HEK293 (cell line): ENCODE data around the gene PRR35.

Experiments
- EGR2 ChIP-seq: fragments of 450-650 bp; formaldehyde crosslinking; IDR thresholded peaks from 2 replicates; pipeline ENCODE4 v1.5.1; 2016; ENCODE audit warnings: low read depth, missing biosample characterization, missing genetic modification characterization
- GLIS1 ChIP-seq: fragments of 450-650 bp; formaldehyde crosslinking; IDR thresholded peaks from 2 replicates; pipeline ENCODE4 v1.5.1; 2016; ENCODE audit warnings: missing biosample characterization, missing genetic modification characterization
- HIC1 ChIP-seq: fragments of 450-650 bp; formaldehyde crosslinking; IDR thresholded peaks from 2 replicates; pipeline ENCODE4 v1.5.1; 2016; ENCODE audit warnings: missing biosample characterization, missing genetic modification characterization
- IKZF3 ChIP-seq: fragments of 450-650 bp; IDR thresholded peaks from 2 replicates; pipeline ENCODE4 v1.5.0; 2018; ENCODE audit warnings: missing biosample characterization, mild to moderate bottlenecking, missing genetic modification characterization, moderate library complexity
- KLF10 ChIP-seq: fragments of 450-650 bp; IDR thresholded peaks from 2 replicates; pipeline ENCODE4 v1.5.1; 2018; ENCODE audit warnings: missing biosample characterization, mild to moderate bottlenecking, missing genetic modification characterization
- KLF16 ChIP-seq: fragments of 450-650 bp; formaldehyde crosslinking; IDR thresholded peaks from 2 replicates; pipeline ENCODE4 v1.5.1; 2017; ENCODE audit warnings: missing biosample characterization, missing genetic modification characterization
- KLF8 ChIP-seq: fragments of 450-650 bp; formaldehyde crosslinking; IDR thresholded peaks from 2 replicates; pipeline ENCODE4 v1.5.1; 2016; ENCODE audit warnings: missing biosample characterization, missing genetic modification characterization
- OSR2 ChIP-seq: fragments of 450-650 bp; formaldehyde crosslinking; IDR thresholded peaks from 2 replicates; pipeline ENCODE4 v1.5.1; 2016; ENCODE audit warnings: missing biosample characterization, missing genetic modification characterization
- OVOL3 ChIP-seq: fragments of 450-650 bp; formaldehyde crosslinking; IDR thresholded peaks from 2 replicates; pipeline ENCODE4 v1.5.1; 2016; ENCODE audit warnings: missing biosample characterization, missing genetic modification characterization
- SP2 ChIP-seq: fragments of 450-650 bp; formaldehyde crosslinking; IDR thresholded peaks from 2 replicates; pipeline ENCODE4 v1.5.1; 2016; ENCODE audit warnings: missing biosample characterization, missing genetic modification characterization
- SP7 ChIP-seq: fragments of 450-650 bp; formaldehyde crosslinking; IDR thresholded peaks from 2 replicates; pipeline ENCODE4 v1.5.1; 2016; ENCODE audit warnings: missing biosample characterization, missing genetic modification characterization
- YY2 ChIP-seq: fragments of 450-650 bp; formaldehyde crosslinking; IDR thresholded peaks from 2 replicates; pipeline ENCODE4 v1.5.1; 2016; ENCODE audit warnings: missing biosample characterization, missing genetic modification characterization
- ZBTB17 ChIP-seq: fragments of 450-650 bp; formaldehyde crosslinking; IDR thresholded peaks from 2 replicates; pipeline ENCODE4 v1.5.1; 2016; ENCODE audit warnings: missing biosample characterization, missing genetic modification characterization
- ZBTB20 ChIP-seq: fragments of 450-650 bp; formaldehyde crosslinking; IDR thresholded peaks from 2 replicates; pipeline ENCODE4 v1.5.1; 2016; ENCODE audit warnings: missing biosample characterization, missing genetic modification characterization
- ZBTB21 ChIP-seq: fragments of 450-650 bp; formaldehyde crosslinking; IDR thresholded peaks from 2 replicates; pipeline ENCODE4 v1.5.1; 2017; ENCODE audit warnings: missing biosample characterization, missing genetic modification characterization
- ZEB2 ChIP-seq: fragments of 450-650 bp; formaldehyde crosslinking; IDR thresholded peaks from 2 replicates; pipeline ENCODE4 v1.5.1; 2016; ENCODE audit warnings: missing biosample characterization, missing genetic modification characterization
- ZFHX2 ChIP-seq: fragments of 450-650 bp; formaldehyde crosslinking; conservative IDR thresholded peaks from 2 replicates; pipeline ENCODE4 v1.5.1; 2016; ENCODE audit warnings: missing biosample characterization, missing genetic modification characterization
- ZNF10 ChIP-seq: fragments of 450-650 bp; formaldehyde crosslinking; IDR thresholded peaks from 2 replicates; pipeline ENCODE4 v1.5.1; 2017; ENCODE audit warnings: missing biosample characterization, missing genetic modification characterization
- ZNF138 ChIP-seq: fragments of 450-650 bp; formaldehyde crosslinking; IDR thresholded peaks from 2 replicates; pipeline ENCODE4 v1.5.1; 2016; ENCODE audit warnings: missing biosample characterization, missing genetic modification characterization, borderline replicate concordance
- ZNF140 ChIP-seq: fragments of 450-650 bp; formaldehyde crosslinking; IDR thresholded peaks from 2 replicates; pipeline ENCODE4 v1.5.1; 2016; ENCODE audit warnings: missing biosample characterization, missing genetic modification characterization
- ZNF146 ChIP-seq: fragments of 450-650 bp; formaldehyde crosslinking; IDR thresholded peaks from 2 replicates; pipeline ENCODE4 v1.5.1; 2016; ENCODE audit warnings: missing biosample characterization, missing genetic modification characterization
- ZNF155 ChIP-seq: fragments of 450-650 bp; formaldehyde crosslinking; IDR thresholded peaks from 2 replicates; pipeline ENCODE4 v1.5.1; 2016; ENCODE audit warnings: missing biosample characterization, missing genetic modification characterization
- ZNF174 ChIP-seq: fragments of 450-650 bp; formaldehyde crosslinking; IDR thresholded peaks from 2 replicates; pipeline ENCODE4 v1.5.0; 2017; ENCODE audit warnings: missing biosample characterization, mild to moderate bottlenecking, missing genetic modification characterization
- ZNF2 ChIP-seq: fragments of 450-650 bp; formaldehyde crosslinking; IDR thresholded peaks from 2 replicates; pipeline ENCODE4 v1.5.1; 2016; ENCODE audit warnings: missing biosample characterization, missing genetic modification characterization
- ZNF335 ChIP-seq: fragments of 450-650 bp; formaldehyde crosslinking; conservative IDR thresholded peaks from 2 replicates; pipeline ENCODE4 v1.5.1; 2016; ENCODE audit warnings: missing biosample characterization, missing genetic modification characterization
- ZNF366 ChIP-seq: fragments of 450-650 bp; formaldehyde crosslinking; conservative IDR thresholded peaks from 2 replicates; pipeline ENCODE4 v1.5.1; 2016; ENCODE audit warnings: missing biosample characterization, missing genetic modification characterization
- ZNF416 ChIP-seq: fragments of 450-650 bp; formaldehyde crosslinking; IDR thresholded peaks from 2 replicates; pipeline ENCODE4 v1.5.1; 2016; ENCODE audit warnings: missing biosample characterization, missing genetic modification characterization
- ZNF629 ChIP-seq: fragments of 450-650 bp; formaldehyde crosslinking; IDR thresholded peaks from 2 replicates; pipeline ENCODE4 v1.5.1; 2017; ENCODE audit warnings: missing biosample characterization, missing genetic modification characterization
- ZNF692 ChIP-seq: fragments of 450-650 bp; formaldehyde crosslinking; IDR thresholded peaks from 2 replicates; pipeline ENCODE4 v1.5.1; 2016; ENCODE audit warnings: missing biosample characterization, missing genetic modification characterization
- ZNF76 ChIP-seq: fragments of 450-650 bp; formaldehyde crosslinking; IDR thresholded peaks from 2 replicates; pipeline ENCODE4; 2016; ENCODE audit warnings: low read depth, missing biosample characterization, missing genetic modification characterization, borderline replicate concordance
- ZNF843 ChIP-seq: fragments of 450-650 bp; formaldehyde crosslinking; IDR thresholded peaks from 2 replicates; pipeline ENCODE4 v1.5.1; 2016; ENCODE audit warnings: missing biosample characterization, missing genetic modification characterization
- TF ChIP-seq, protein P1 (sequence below): fragments of 450-650 bp; formaldehyde crosslinking; IDR thresholded peaks from 2 replicates; pipeline ENCODE4 v1.5.1; 2017; ENCODE audit warnings: missing biosample characterization, missing genetic modification characterization
- TF ChIP-seq, protein P2 (sequence below): fragments of 450-650 bp; formaldehyde crosslinking; IDR thresholded peaks from 2 replicates; pipeline ENCODE4 v1.5.1; 2016; ENCODE audit warnings: missing biosample characterization, missing genetic modification characterization, low read depth

PRR35 gene

GRCh38 chr16:592518-593306 lies 32.5 kb downstream of the PRR35 start (continued):
- TF ChIP-seq HIC1 (tag by site-specific recombination) (peak; percentile 85; the same call in 1 of the 2 replicates), ZFHX2 (tag by site-specific recombination) (peak; percentile 90), ZNF629 (tag by site-specific recombination) (peak; percentile 43), KLF10 (tag by site-specific recombination) (peak; percentile 30; the same call in 1 of the 2 replicates), OSR2 (tag by site-specific recombination) (0 out of 2 replicates have a peak, but pooled peaks have one; percentile 5), ZNF140 (tag by site-specific recombination) (no peak), IKZF3 (tag by site-specific recombination) (peak; percentile 74), ZNF138 (tag by site-specific recombination) (no peak), OVOL3 (no peak), YY2 (tag by site-specific recombination) (0 out of 2 replicates have a peak, but pooled peaks have one; percentile 24), ZBTB20 (peak; percentile 40; the same call in 1 of the 2 replicates), ZNF366 (tag by site-specific recombination) (peak; percentile 44; the same call in 1 of the 2 replicates), ZNF10 (tag by site-specific recombination) (peak; percentile 85), ZNF76 (tag by site-specific recombination) (peak; percentile 27; the same call in 1 of the 2 replicates), ZNF416 (tag by site-specific recombination) (no peak), ZBTB17 (tag by site-specific recombination) (peak; percentile 82), SP2 (tag by site-specific recombination) (peak; percentile 50; the same call in 1 of the 2 replicates), ZNF146 (tag by site-specific recombination) (no peak), ZNF335 (tag by site-specific recombination) (0 out of 2 replicates have a peak, but pooled peaks have one; percentile 14), ZNF2 (tag by site-specific recombination) (peak; percentile 57; the same call in 1 of the 2 replicates), KLF8 (tag by site-specific recombination) (no peak), ZNF174 (no peak), SP7 (tag by site-specific recombination) (peak; percentile 66; the same call in 1 of the 2 replicates), ZEB2 (tag by site-specific recombination) (peak; percentile 91; the same call in 1 of the 2 replicates), ZNF692 (tag by site-specific recombination) (peak; percentile 77; the same call in 1 of the 2 replicates), ZNF843 (tag by site-specific recombination) (0 out of 2 replicates have a peak, but pooled peaks have one; percentile 36), KLF16 (tag by site-specific recombination) (0 out of 2 replicates have a peak, but pooled peaks have one; percentile 29), ZNF155 (no peak), ZBTB21 (no peak), GLIS1 (tag by site-specific recombination) (peak; percentile 92), EGR2 (tag by site-specific recombination) (peak; percentile 89)
- TF ChIP-seq, protein P1, sequence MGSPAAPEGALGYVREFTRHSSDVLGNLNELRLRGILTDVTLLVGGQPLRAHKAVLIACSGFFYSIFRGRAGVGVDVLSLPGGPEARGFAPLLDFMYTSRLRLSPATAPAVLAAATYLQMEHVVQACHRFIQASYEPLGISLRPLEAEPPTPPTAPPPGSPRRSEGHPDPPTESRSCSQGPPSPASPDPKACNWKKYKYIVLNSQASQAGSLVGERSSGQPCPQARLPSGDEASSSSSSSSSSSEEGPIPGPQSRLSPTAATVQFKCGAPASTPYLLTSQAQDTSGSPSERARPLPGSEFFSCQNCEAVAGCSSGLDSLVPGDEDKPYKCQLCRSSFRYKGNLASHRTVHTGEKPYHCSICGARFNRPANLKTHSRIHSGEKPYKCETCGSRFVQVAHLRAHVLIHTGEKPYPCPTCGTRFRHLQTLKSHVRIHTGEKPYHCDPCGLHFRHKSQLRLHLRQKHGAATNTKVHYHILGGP (tag by site-specific recombination): no peak
- TF ChIP-seq, protein P2, sequence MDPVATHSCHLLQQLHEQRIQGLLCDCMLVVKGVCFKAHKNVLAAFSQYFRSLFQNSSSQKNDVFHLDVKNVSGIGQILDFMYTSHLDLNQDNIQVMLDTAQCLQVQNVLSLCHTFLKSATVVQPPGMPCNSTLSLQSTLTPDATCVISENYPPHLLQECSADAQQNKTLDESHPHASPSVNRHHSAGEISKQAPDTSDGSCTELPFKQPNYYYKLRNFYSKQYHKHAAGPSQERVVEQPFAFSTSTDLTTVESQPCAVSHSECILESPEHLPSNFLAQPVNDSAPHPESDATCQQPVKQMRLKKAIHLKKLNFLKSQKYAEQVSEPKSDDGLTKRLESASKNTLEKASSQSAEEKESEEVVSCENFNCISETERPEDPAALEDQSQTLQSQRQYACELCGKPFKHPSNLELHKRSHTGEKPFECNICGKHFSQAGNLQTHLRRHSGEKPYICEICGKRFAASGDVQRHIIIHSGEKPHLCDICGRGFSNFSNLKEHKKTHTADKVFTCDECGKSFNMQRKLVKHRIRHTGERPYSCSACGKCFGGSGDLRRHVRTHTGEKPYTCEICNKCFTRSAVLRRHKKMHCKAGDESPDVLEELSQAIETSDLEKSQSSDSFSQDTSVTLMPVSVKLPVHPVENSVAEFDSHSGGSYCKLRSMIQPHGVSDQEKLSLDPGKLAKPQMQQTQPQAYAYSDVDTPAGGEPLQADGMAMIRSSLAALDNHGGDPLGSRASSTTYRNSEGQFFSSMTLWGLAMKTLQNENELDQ (tag by site-specific recombination): no peak
